Stimulated activated CD8-positive, alpha-beta memory T cell treated with anti-CD3 and anti-CD28 coated beads, Interleukin-7, amount 100 ng/mL, for 4 hours (primary cell): ENCODE results near the gene FHIT.
"Not testable (repeated sequence)": the region's sequence is repeated elsewhere in the genome, so short reads cannot be mapped to it uniquely, and the experiment has no call there.

Experiments
- DNase-seq, 2 donors: peaks; one replicate each; pipeline ENCODE4 v3.0.0-alpha.2; 2020; ENCODE audit warnings: low read depth in 2 of 2

The FHIT gene

GRCh38 chr3:60920519-60920918, 330.7 kb downstream of the FHIT start:
- DNase-seq: no peak

DNA sequence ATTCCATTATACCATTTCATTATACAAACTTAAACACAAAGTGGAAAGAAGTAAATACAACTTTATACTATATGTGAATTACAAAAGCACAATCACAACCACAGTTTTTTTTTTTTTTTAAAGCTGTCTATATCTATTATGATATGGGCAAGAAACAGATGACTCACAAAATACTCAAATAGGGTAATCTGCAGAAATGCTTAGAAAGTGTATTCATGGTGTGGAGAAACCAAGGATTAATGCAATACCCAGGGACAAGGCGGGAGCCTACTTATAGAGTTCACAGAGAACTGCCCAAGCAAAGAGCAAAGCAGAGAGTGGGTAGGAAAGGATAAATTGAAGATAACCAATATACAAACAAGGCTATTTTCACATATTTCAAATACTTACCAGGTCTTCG, 332.0 kb downstream of the FHIT start:
- no peak for DNase-seq

GRCh38 chr3:60917141-60917540, 334.1 kb downstream of the FHIT start:
- no peak for DNase-seq

DNA sequence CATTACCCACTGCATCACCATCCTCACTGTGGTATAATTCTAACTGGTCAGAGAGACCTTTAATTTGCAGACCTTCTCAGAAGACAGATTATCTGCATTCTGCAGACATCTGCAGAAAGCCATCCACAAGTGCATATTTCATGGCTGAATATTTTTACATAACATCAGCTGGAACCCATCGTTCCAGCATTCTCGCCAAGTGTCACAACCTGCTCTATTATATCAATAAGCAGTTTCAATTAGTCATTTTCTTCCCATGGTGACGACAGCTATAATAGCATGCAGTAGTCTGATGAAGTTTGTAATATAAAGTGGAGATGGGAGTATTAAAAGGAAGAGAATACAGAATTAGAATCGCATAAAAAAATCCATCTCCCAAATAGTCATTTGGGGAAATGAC, 334.7 kb downstream of the FHIT start:
- no peak for DNase-seq

DNA sequence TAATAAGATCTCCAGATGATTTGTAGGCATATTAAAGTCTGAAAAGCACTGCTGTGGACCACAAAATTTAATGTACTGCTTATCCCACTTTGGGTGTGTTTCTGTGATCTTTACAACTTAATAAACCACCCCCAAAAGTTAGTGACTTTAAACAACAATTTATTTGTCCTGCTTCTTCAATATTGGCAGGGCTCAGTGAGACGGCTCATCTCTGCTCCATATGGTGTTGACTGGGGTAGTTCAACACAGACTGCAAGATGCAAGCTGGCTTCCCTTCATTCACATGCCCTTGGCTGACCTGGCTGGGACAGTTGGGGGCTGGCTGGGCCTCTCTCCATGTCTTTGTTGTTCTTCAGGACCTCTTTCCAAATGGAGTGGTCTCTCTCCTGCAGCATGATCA, 337.8 kb downstream of the FHIT start:
- no peak for DNase-seq

DNA sequence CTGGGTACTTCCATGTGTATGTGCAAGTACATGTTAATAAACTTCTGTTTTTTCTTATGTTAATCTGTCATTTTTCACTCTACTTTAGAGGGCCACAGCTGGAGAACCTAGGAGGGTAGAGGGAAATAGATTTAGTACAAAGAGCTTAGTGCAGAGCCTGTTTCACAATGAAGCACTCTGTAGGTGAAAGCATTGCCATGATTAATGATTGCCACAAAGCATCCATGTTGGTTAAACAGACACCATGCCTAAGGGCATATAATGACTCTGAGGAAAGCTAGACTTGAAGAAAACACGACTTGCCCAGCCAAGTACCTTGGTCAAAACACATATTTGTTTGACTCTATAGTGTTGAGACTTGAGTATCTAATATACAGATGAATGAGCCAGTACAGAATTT, 338.4 kb downstream of the FHIT start:
- DNase-seq: no peak

DNA sequence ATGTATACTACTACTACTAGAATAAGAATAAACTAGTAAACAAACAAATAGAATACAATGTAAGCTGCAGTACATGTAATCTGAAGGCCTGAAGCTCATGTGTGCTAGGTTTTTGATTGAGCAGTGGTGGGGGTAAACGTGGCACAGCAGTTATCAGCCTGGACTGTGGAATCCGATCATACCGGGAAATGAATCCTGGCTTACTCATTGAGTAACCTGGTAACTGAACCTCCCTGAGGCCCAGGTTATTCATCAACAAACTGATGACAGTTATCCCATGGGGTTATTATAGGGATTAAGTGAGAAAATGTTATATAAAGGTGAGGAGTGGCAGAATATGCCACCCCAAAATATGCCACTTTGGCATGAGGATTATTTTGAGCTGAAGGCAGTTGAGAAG, 339.1 kb downstream of the FHIT start:
- no peak for DNase-seq

GRCh38 chr3:60909526-60909925, 341.7 kb downstream of the FHIT start:
- DNase-seq: no peak

GRCh38 chr3:60906283-60906682, 345.0 kb downstream of the FHIT start:
- no peak for DNase-seq

DNA sequence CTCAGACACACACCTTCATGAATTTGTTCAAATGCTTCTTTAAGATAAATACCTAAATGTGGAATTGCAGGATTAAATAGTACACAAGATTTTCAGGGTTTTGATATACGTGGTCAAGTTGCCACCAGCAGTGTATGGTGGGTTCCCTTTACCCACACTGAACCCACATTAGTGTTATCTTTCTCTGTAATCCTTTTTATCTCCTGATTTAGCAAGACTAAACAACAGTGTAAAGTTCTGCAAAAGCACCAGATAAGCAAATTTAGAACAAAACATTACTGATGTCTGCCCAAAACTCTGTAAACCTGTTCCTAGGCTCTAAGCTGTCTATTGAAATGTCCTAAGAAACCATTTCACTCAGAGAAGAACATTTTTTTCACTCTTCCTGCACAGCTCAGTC, 352.9 kb downstream of the FHIT start:
- DNase-seq: no peak

DNA sequence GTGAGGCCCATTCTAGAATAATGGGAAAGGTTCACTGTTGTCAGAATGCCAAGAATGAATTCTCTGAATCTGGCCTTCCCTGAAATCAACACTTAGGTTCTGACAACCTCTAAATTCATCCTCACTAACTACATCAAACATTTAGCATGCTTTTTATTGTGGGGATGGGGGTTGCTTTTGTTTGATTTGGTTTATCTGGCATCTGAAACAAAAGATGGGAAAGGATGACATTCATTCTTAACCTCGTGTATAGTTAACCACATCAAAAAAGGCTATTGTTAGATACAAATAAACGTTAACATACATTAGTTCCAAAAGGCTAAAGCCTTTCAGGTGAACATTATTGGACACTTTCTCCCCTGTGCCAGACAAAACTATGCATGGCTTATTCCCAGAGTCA, 357.3 kb downstream of the FHIT start:
- no peak for DNase-seq

DNA sequence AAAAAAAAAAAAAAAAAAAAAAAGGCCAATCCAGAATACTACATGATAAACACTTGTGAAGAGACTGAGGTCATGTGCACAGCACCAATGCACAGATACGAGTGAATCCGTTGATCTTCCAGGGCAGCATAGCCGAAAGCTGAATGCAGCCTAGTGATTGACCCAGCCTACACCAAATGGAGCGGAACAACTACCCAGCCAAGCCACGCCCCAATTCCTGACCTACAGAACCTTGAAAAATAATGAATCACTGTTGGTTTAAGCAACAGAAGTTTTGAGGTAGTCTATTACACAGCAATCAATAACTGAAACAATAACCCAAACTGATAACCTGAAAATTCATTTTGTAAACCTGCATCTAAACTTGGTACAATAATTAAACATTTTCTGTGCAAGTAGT, 361.0 kb downstream of the FHIT start:
- DNase-seq: no peak

- not testable (repeated sequence) for DNase-seq
These were observed 362.3 kb downstream of the FHIT start for GRCh38 chr3:60888952-60889351.

GRCh38 chr3:60887574-60887973, 363.7 kb downstream of the FHIT start:
- no peak for DNase-seq

- DNase-seq: no peak
These were observed 364.7 kb downstream of the FHIT start for GRCh38 chr3:60886518-60886917.

DNA sequence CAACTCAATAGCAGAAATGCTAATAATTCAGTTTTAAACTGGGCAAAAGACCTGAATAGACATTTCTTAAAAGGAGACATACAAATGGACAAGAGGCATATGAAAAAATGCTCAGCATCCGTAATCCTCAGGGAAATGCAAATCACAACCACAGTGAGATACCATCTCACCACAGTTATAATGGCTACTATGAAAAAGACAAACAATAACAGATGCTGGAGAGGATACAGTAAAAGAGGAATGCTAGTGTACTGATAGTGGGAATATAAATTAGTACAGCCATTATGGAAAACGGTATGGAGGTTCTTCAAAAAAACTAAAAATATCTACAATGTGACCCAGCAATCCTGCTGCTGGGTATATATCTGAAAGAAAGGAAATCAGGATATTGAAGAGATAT, 367.2 kb downstream of the FHIT start:
- DNase-seq: no peak

DNA sequence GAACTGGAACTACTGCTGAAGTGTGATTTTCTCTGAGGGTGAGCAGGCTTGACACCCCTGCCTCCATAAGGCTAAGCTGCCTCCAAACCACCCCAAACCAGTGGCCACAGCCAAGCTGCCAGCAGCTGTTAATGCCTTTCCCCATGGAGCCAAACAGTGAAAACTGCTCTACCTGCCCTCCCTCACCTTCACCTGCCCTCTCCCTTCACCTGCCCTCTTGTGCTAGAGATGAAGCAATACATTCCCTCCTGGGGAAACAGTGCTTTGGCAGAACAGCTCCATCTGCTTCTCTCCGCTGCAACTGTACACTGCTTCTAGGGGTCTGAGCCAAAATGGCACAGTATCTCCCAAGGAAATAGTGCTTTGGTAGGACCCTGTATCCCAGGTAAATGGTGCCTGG, 374.1 kb downstream of the FHIT start:
- no peak for DNase-seq

GRCh38 chr3:60870396-60870795, 380.9 kb downstream of the FHIT start:
- no peak for DNase-seq

GRCh38 chr3:60867200-60867599, 384.1 kb downstream of the FHIT start:
- no peak for DNase-seq

DNA sequence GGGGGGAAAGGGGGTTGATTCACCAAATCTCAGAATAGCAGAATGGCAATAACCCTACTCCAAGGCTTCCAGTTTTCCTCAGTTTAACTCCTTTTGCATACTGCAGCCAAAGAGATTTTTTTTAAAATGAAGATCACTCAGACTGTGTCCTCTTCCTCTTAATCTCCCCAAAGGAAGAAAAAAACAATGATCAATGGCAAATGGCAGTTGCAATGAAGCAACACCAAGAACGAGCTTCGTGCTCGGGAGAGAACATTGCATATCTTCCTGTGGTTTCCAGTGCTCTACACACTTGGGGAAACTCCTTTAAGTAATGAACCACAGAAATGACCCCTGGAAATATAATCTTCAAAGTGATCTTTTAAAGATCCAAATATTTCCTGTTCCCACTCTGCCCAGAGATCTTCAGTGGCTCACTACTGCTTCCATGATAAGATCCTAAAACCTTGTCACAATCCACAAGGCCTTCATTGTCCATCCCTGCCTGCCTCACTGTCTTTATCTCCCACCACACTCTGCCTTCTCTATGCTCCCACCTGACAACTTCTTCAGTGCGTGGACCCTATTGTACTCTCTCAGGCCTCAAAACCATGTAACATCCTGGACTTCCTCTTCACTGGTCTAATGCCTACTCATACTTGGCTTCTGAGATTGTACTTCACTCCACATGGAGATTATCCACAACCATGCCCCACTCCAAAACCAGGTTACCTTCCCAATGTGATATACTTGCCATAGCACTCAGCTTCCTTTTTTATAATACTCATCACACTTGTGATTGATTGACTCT, 394.8 kb downstream of the FHIT start:
- DNase-seq: no peak

GRCh38 chr3:60855250-60855649, 396.0 kb downstream of the FHIT start:
- DNase-seq: no peak

DNA sequence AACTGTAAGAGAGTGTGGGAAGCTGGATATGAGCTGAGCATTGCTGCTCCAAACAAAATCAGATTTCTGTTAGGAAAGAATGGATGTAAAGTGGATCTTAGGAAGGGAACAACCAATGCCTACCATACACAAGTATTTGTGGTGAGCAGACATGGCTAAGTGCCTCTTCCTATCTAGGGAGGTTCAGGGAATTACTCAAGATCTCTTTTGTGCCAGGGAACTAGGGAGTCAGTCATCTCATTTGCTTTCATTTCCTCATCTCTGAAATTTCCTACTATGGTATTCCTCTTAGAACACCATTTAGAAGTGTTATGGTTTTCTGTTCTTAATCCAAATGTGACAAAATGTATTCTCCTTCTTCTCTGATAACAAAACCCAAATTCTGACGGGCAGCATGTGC, 396.5 kb downstream of the FHIT start:
- DNase-seq: no peak

DNA sequence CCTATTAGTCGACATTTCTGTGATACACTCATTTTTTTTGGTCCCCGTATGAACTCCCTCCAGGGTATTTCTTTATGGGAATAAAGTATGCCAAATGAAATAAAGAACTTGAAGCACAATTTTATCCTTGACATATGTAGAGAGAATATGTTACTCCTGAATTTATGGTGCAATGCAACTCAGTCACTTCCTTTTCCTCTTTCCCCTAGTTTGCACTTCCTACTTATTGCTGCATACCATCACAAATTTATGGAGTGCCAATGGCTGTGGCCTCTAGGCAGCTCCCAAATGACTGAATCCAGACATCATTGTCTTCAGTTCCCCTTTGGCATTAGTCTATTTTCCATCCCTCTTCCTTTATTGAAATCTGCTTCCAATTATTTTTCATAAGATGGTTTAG, 403.5 kb downstream of the FHIT start:
- DNase-seq: no peak

GRCh38 chr3:60844256-60844655, 407.0 kb downstream of the FHIT start:
- no peak for DNase-seq
